ENCODE data around the gene DMKN.

The DMKN gene

GRCh38 chr19:35501684-35502083, 11.8 kb downstream of the DMKN start:
- H3K36me3 ChIP-seq (ENCODE audit: control insufficient read depth, low read depth, low read length), result peaks cover 68% of the 10 kb centered on the region
- H3K9ac ChIP-seq (ENCODE audit: low read length), result no peak overlapping the region
- H3K27ac ChIP-seq (ENCODE audit: low read length), result no peak overlapping the region

GRCh38 chr19:35500611-35501010, 12.8 kb downstream of the DMKN start:
- H3K9ac ChIP-seq (ENCODE audit: low read length), result no peak overlapping the region

More at GRCh38 chr19:35501684-35502083, 11.8 kb downstream of the DMKN start:
- no peaks in the 10 kb centered on the region for H3K9me3 ChIP-seq (ENCODE audit: control insufficient read depth, low read depth, low read length)
- H3K27me3 ChIP-seq (ENCODE audit: control insufficient read depth, insufficient read depth, low read length), result no peaks in the 10 kb centered on the region
- no peak overlapping the region for H3K4me3 ChIP-seq (ENCODE audit: low read length)
- H3K4me1 ChIP-seq (ENCODE audit: control insufficient read depth, low read depth, low read length), result no peaks in the 10 kb centered on the region

GRCh38 chr19:35498984-35499527, 14.4 kb downstream of the DMKN start:
- H3K36me3 ChIP-seq (ENCODE audit: control insufficient read depth, low read depth, low read length), result peaks cover 49% of the 10 kb centered on the region
- H3K9me3 ChIP-seq (ENCODE audit: control insufficient read depth, low read depth, low read length), result no peaks in the 10 kb centered on the region
- no peak overlapping the region for H3K9ac ChIP-seq (ENCODE audit: low read length)

More at GRCh38 chr19:35500611-35501010, 12.8 kb downstream of the DMKN start:
- Histone ChIP-seq H3K27ac (ENCODE audit: low read length) (no peak overlapping the region), H3K36me3 (ENCODE audit: control insufficient read depth, low read depth, low read length) (peaks cover 57% of the 10 kb centered on the region), H3K4me3 (ENCODE audit: low read length) (no peak overlapping the region), H3K27me3 (ENCODE audit: control insufficient read depth, insufficient read depth, low read length) (no peaks in the 10 kb centered on the region), H3K9me3 (ENCODE audit: control insufficient read depth, low read depth, low read length) (no peaks in the 10 kb centered on the region), H3K4me1 (ENCODE audit: control insufficient read depth, low read depth, low read length) (no peaks in the 10 kb centered on the region)

GRCh38 chr19:35498220-35498619, 15.2 kb downstream of the DMKN start:
- H3K9me3 ChIP-seq (ENCODE audit: control insufficient read depth, low read depth, low read length), result no peaks in the 10 kb centered on the region
- H3K36me3 ChIP-seq (ENCODE audit: control insufficient read depth, low read depth, low read length), result peaks cover 41% of the 10 kb centered on the region
- no peak overlapping the region for H3K9ac ChIP-seq (ENCODE audit: low read length)
- H3K4me3 ChIP-seq (ENCODE audit: low read length), result no peak overlapping the region
- H3K4me1 ChIP-seq (ENCODE audit: control insufficient read depth, low read depth, low read length), result peaks cover 2% of the 10 kb centered on the region
- no peak overlapping the region for H3K27ac ChIP-seq (ENCODE audit: low read length)
- H3K27me3 ChIP-seq (ENCODE audit: control insufficient read depth, insufficient read depth, low read length), result no peaks in the 10 kb centered on the region

More at GRCh38 chr19:35498984-35499527, 14.4 kb downstream of the DMKN start:
- Histone ChIP-seq H3K27ac (ENCODE audit: low read length) (no peak overlapping the region), H3K4me3 (ENCODE audit: low read length) (no peak overlapping the region), H3K27me3 (ENCODE audit: control insufficient read depth, insufficient read depth, low read length) (no peaks in the 10 kb centered on the region), H3K4me1 (ENCODE audit: control insufficient read depth, low read depth, low read length) (peaks cover 2% of the 10 kb centered on the region)

- Histone ChIP-seq H3K4me1 (ENCODE audit: control insufficient read depth, low read depth, low read length) (peaks cover 2% of the 10 kb centered on the region), H3K9ac (ENCODE audit: low read length) (no peak overlapping the region), H3K27ac (ENCODE audit: low read length) (no peak overlapping the region), H3K4me3 (ENCODE audit: low read length) (no peak overlapping the region), H3K9me3 (ENCODE audit: control insufficient read depth, low read depth, low read length) (no peaks in the 10 kb centered on the region), H3K36me3 (ENCODE audit: control insufficient read depth, low read depth, low read length) (peaks cover 36% of the 10 kb centered on the region), H3K27me3 (ENCODE audit: control insufficient read depth, insufficient read depth, low read length) (no peaks in the 10 kb centered on the region)
Observed at GRCh38 chr19:35497406-35497805, 16.0 kb downstream of the DMKN start.

- H3K27ac ChIP-seq (ENCODE audit: low read length), result no peak overlapping the region
- H3K27me3 ChIP-seq (ENCODE audit: control insufficient read depth, insufficient read depth, low read length), result no peaks in the 10 kb centered on the region
- no peak overlapping the region for H3K4me3 ChIP-seq (ENCODE audit: low read length)
- H3K9ac ChIP-seq (ENCODE audit: low read length), result no peak overlapping the region
- H3K36me3 ChIP-seq (ENCODE audit: control insufficient read depth, low read depth, low read length), result peaks cover 21% of the 10 kb centered on the region
- H3K9me3 ChIP-seq (ENCODE audit: control insufficient read depth, low read depth, low read length), result no peaks in the 10 kb centered on the region
- peaks cover 2% of the 10 kb centered on the region for H3K4me1 ChIP-seq (ENCODE audit: control insufficient read depth, low read depth, low read length)
Observed at GRCh38 chr19:35495107-35496064, 18.1 kb downstream of the DMKN start.

GRCh38 chr19:35493971-35494370, 19.5 kb downstream of the DMKN start:
- Histone ChIP-seq H3K9me3 (ENCODE audit: control insufficient read depth, low read depth, low read length) (no peaks in the 10 kb centered on the region), H3K9ac (ENCODE audit: low read length) (no peak overlapping the region), H3K4me3 (ENCODE audit: low read length) (no peak overlapping the region), H3K36me3 (ENCODE audit: control insufficient read depth, low read depth, low read length) (peaks cover 7% of the 10 kb centered on the region), H3K27me3 (ENCODE audit: control insufficient read depth, insufficient read depth, low read length) (no peaks in the 10 kb centered on the region), H3K4me1 (ENCODE audit: control insufficient read depth, low read depth, low read length) (peaks cover 2% of the 10 kb centered on the region), H3K27ac (ENCODE audit: low read length) (no peak overlapping the region)

- H3K27me3 ChIP-seq (ENCODE audit: control insufficient read depth, insufficient read depth, low read length), result peaks cover 3% of the 10 kb centered on the region
- H3K9ac ChIP-seq (ENCODE audit: low read length), result no peak overlapping the region
- no peaks in the 10 kb centered on the region for H3K36me3 ChIP-seq (ENCODE audit: control insufficient read depth, low read depth, low read length)
Observed at GRCh38 chr19:35491836-35492360, 21.6 kb downstream of the DMKN start.

GRCh38 chr19:35490364-35490763, 23.1 kb downstream of the DMKN start, which contains the start of gene KRTDAP:
KRTDAP (minus strand) TSS chr19:35490464; CDS start chr19:35490442, 22 bp downstream.
- Histone ChIP-seq H3K4me1 (ENCODE audit: control insufficient read depth, low read depth, low read length) (peaks cover 2% of the 10 kb centered on the region), H3K4me3 (ENCODE audit: low read length) (no peak within 1 kb of the TSS), H3K9me3 (ENCODE audit: control insufficient read depth, low read depth, low read length) (no peaks in the 10 kb centered on the region), H3K9ac (ENCODE audit: low read length) (no peak within 1 kb of the TSS), H3K36me3 (ENCODE audit: control insufficient read depth, low read depth, low read length) (no peaks in the 10 kb centered on the region), H3K27ac (ENCODE audit: low read length) (no peak within 1 kb of the TSS), H3K27me3 (ENCODE audit: control insufficient read depth, insufficient read depth, low read length) (peaks cover 5% of the 10 kb centered on the region)

More at GRCh38 chr19:35491836-35492360, 21.6 kb downstream of the DMKN start:
- H3K27ac ChIP-seq (ENCODE audit: low read length), result no peak overlapping the region
- no peak overlapping the region for H3K4me3 ChIP-seq (ENCODE audit: low read length)
- H3K4me1 ChIP-seq (ENCODE audit: control insufficient read depth, low read depth, low read length), result peaks cover 2% of the 10 kb centered on the region
- H3K9me3 ChIP-seq (ENCODE audit: control insufficient read depth, low read depth, low read length), result no peaks in the 10 kb centered on the region

- H3K36me3 ChIP-seq (ENCODE audit: control insufficient read depth, low read depth, low read length), result no peaks in the 10 kb centered on the region
- no peak overlapping the region for H3K9ac ChIP-seq (ENCODE audit: low read length)
- no peak overlapping the region for H3K4me3 ChIP-seq (ENCODE audit: low read length)
- H3K9me3 ChIP-seq (ENCODE audit: control insufficient read depth, low read depth, low read length), result no peaks in the 10 kb centered on the region
- H3K27me3 ChIP-seq (ENCODE audit: control insufficient read depth, insufficient read depth, low read length), result peaks cover 5% of the 10 kb centered on the region
- no peak overlapping the region for H3K27ac ChIP-seq (ENCODE audit: low read length)
- H3K4me1 ChIP-seq (ENCODE audit: control insufficient read depth, low read depth, low read length), result no peaks in the 10 kb centered on the region
Observed at GRCh38 chr19:35488677-35489076, 24.8 kb downstream of the DMKN start.

GRCh38 chr19:35487656-35488182, 25.7 kb downstream of the DMKN start:
- no peaks in the 10 kb centered on the region for H3K36me3 ChIP-seq (ENCODE audit: control insufficient read depth, low read depth, low read length)
- no peak overlapping the region for H3K4me3 ChIP-seq (ENCODE audit: low read length)
- no peak overlapping the region for H3K27ac ChIP-seq (ENCODE audit: low read length)
- no peaks in the 10 kb centered on the region for H3K4me1 ChIP-seq (ENCODE audit: control insufficient read depth, low read depth, low read length)
- H3K9ac ChIP-seq (ENCODE audit: low read length), result no peak overlapping the region
- no peaks in the 10 kb centered on the region for H3K9me3 ChIP-seq (ENCODE audit: control insufficient read depth, low read depth, low read length)
- peaks cover 5% of the 10 kb centered on the region for H3K27me3 ChIP-seq (ENCODE audit: control insufficient read depth, insufficient read depth, low read length)
